Stomach (tissue), 9 donors: ENCODE results near the gene USP48. TPM values are rescaled to one million over a fixed set of nuclear protein-coding genes. Genes with fewer than 3 reads are reported as not detected.
A peak's percentile ranks its signal among the peaks of the same experiment; 100 is the strongest.

ENCODE experiments used
- DNase-seq, 2 donors: peaks; one replicate each; pipeline versions ENCODE4 v3.0.0 to v3.0.0-alpha.2; 2013 to 2019
- H3K27ac ChIP-seq, 5 donors: fragments of 200-600 bp in 4 of 5; sonication (generic) in 4 of 5; one replicate each; pipeline ENCODE4 v1.5.1; 2013 to 2019; ENCODE audit warnings: mild to moderate bottlenecking in 1 of 5, moderate library complexity in 1 of 5
- H3K27me3 ChIP-seq, 3 donors: fragments of 200-600 bp; sonication (generic); one replicate each; pipeline ENCODE4 v1.5.1; 2017 to 2019; ENCODE audit warnings: mixed run types in 1 of 3
- H3K36me3 ChIP-seq, 4 donors: fragments of 200-600 bp; sonication (generic); 1 replicate in 3 of 4; 2 replicates in 1 of 4; pipeline ENCODE4 v1.5.1; 2016 to 2019
- H3K4me1 ChIP-seq, 4 donors: fragments of 200-600 bp; sonication (generic); one replicate each; pipeline ENCODE4 v1.5.1; 2016 to 2019
- H3K4me3 ChIP-seq, 4 donors: fragments of 200-600 bp; sonication (generic) in 3 of 4; one replicate each; pipeline ENCODE4 v1.5.1; 2016 to 2019; ENCODE audit warnings: mild to moderate bottlenecking in 1 of 4
- H3K9me3 ChIP-seq, 4 donors: fragments of 200-600 bp; sonication (generic); one replicate each; pipeline ENCODE4 v1.5.1; 2016 to 2019
- CTCF ChIP-seq, 7 experiments: fragments of 450-650 bp in 4 of 7; fragments of 200-600 bp in 3 of 7; sonication (generic) in 3 of 7; IDR thresholded peaks; one replicate each; pipeline ENCODE4 v1.5.1; 2016 to 2019; ENCODE audit warnings: antibody characterized with exemption in 7 of 7, control low read depth in 2 of 7, mild to moderate bottlenecking in 1 of 7
- EP300 ChIP-seq: sonication (generic); formaldehyde crosslinking; IDR thresholded peaks from one replicate; pipeline ENCODE4 v1.6.1; 2017; ENCODE audit warnings: antibody characterized with exemption
- POLR2A ChIP-seq, 4 donors: fragments of 450-650 bp; IDR thresholded peaks; one replicate each; pipeline ENCODE4 v1.6.1; 2016; ENCODE audit warnings: antibody characterized with exemption in 4 of 4, control low read depth in 2 of 4, mild to moderate bottlenecking in 1 of 4, moderate library complexity in 1 of 4
- POLR2AphosphoS5 ChIP-seq, 3 donors: sonication (generic); formaldehyde crosslinking; IDR thresholded peaks; one replicate each; pipeline ENCODE4 v1.6.1; 2016; ENCODE audit warnings: antibody characterized with exemption in 3 of 3
- WGBS, 5 donors: extraction: QIAGEN DNeasy Blood & Tissue Kit in 3 of 5; methylation state at CpG; one replicate each; pipeline versions ENCODE4 v1.1.5 to v1.1.7; 2013 to 2018; 5-methylcytosine and 5-hydroxymethylcytosine counted together
- intact Hi-C: fragments of 100-400 bp; cut with DNase I; formaldehyde crosslinking; loops from one replicate; pipeline ENCODE4 v1.15.1; 2023; ENCODE audit warnings: low total_unique reads
- polyA plus RNA-seq, 3 donors: library from polyadenylated mRNA; stranded (reverse); fragments of 200-250 nt; gene quantifications; one replicate each; pipeline ENCODE4 v1.2.3, GENCODE V29; 2013
- total RNA-seq, 5 donors: library from RNA; depleted of rRNA; stranded (reverse); fragments of >200 nt; gene quantifications; one replicate each; pipeline versions ENCODE4 v1.1.0 to v1.2.3, GENCODE V29; 2014 to 2016
- donor health status: healthy with polysubstance abuse.
- donor health status: Bipolar disorder and iron deficiency.
- donor health status: healthy.

Gene USP48
- total and polyA plus RNA-seq, 8 donors = 12.7 to 144 (median 78.7) TPM

- Histone ChIP-seq H3K27ac (no peak overlapping the region), H3K9me3 (no peaks in the 10 kb centered on the region), H3K27me3 (peaks cover 0 to 77% (median 23%) of the 10 kb centered on the region in 3 donors), H3K4me3 (no peak overlapping the region), H3K4me1 (peaks cover 5 to 24% (median 11%) of the 10 kb centered on the region in 4 donors), H3K36me3 (no peaks in the 10 kb centered on the region)
- TF ChIP-seq CTCF (IDR thresholded peaks at IDR 0.05) (no peak), POLR2AphosphoS5 (IDR thresholded peaks at IDR 0.05) (no peak), POLR2A (IDR thresholded peaks at IDR 0.05) (no peak), EP300 (no peak)
- 66 to 87% (median 82%) methylated on average over 5 to 6 of the region's 6 CpGs for WGBS, 5 donors
- intact Hi-C loops = no loop called here
- peak in 1 of 2 donors; percentile 10 for DNase-seq
These were observed 120.3 kb downstream of the USP48 start for GRCh38 chr1:21662426-21663247.

DNA sequence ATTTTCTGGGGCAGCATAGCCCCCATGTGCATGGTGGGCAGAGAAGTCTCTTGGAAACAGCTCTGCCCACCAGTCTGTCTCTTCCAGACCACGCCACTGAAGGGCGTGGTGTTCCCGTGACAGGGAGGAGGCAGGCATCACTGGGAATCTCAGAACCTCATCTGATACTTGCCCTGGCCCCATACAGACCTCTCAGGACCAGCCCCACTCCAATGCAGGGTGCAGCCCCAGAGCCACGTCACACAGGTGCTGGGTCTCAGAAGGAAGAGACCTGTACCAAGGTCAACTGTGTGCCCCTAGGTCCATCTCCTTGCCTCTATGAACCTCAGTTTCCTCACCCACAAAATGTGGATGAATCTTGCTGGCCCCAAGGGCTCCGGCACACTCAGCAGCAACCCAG is 121.1 kb downstream of the USP48 start:
- H3K9me3 ChIP-seq = no peaks in the 10 kb centered on the region
- no peak overlapping the region for H3K27ac ChIP-seq
- no peak for DNase-seq
- TF ChIP-seq POLR2AphosphoS5 (IDR thresholded peaks at IDR 0.05) = no peak
- H3K4me1 ChIP-seq = peaks cover 5 to 17% (median 8%) of the 10 kb centered on the region in 4 donors
- WGBS, 5 donors = 68 to 81% (median 75%) methylated on average over 4 to 5 of the region's 5 CpGs
- no peak overlapping the region for H3K4me3 ChIP-seq
- peaks cover 0 to 69% (median 15%) of the 10 kb centered on the region in 3 donors for H3K27me3 ChIP-seq
- H3K36me3 ChIP-seq = no peaks in the 10 kb centered on the region
- intact Hi-C loops = no loop called here

DNA sequence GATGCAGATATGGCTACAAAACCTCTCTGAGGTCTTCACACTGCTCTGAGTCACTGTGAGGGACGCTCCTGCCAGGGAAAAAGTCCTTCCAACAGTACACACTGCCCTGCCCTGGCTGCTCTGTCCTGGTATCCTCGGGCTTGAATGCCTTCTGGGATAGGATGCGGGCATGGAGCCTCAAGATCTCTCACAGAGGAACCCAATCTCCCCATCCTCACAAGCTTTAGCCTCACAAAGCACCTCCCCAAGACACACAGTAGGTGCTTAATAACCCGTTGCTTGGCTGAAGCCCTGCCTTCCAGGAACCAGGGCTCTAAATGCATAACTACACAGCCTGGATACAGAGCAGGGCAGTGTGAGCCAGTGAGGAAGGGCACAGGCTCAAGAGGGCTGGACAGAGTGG is 123.0 kb downstream of the USP48 start:
- H3K9me3 ChIP-seq = no peaks in the 10 kb centered on the region
- TF ChIP-seq POLR2AphosphoS5 (IDR thresholded peaks at IDR 0.05) = no peak
- no peak for TF ChIP-seq EP300
- TF ChIP-seq POLR2A (IDR thresholded peaks at IDR 0.05) = no peak
- no peak for TF ChIP-seq CTCF (IDR thresholded peaks at IDR 0.05)
- no peak for DNase-seq
- WGBS, 5 donors = 33 to 49% (median 44%) methylated on average over 3 to 4 of the region's 4 CpGs
- no peaks in the 10 kb centered on the region for H3K36me3 ChIP-seq
- peaks cover 5 to 20% (median 10%) of the 10 kb centered on the region in 4 donors for H3K4me1 ChIP-seq
- intact Hi-C loops = loop anchor here (10.0 kb wide), 1 partner anchor 145 kb away; no protein-coding TSS in a partner anchor
- H3K27me3 ChIP-seq = peaks cover 0 to 50% (median 8%) of the 10 kb centered on the region in 3 donors
- H3K4me3 ChIP-seq = no peak overlapping the region
- H3K27ac ChIP-seq = no peak overlapping the region

DNA sequence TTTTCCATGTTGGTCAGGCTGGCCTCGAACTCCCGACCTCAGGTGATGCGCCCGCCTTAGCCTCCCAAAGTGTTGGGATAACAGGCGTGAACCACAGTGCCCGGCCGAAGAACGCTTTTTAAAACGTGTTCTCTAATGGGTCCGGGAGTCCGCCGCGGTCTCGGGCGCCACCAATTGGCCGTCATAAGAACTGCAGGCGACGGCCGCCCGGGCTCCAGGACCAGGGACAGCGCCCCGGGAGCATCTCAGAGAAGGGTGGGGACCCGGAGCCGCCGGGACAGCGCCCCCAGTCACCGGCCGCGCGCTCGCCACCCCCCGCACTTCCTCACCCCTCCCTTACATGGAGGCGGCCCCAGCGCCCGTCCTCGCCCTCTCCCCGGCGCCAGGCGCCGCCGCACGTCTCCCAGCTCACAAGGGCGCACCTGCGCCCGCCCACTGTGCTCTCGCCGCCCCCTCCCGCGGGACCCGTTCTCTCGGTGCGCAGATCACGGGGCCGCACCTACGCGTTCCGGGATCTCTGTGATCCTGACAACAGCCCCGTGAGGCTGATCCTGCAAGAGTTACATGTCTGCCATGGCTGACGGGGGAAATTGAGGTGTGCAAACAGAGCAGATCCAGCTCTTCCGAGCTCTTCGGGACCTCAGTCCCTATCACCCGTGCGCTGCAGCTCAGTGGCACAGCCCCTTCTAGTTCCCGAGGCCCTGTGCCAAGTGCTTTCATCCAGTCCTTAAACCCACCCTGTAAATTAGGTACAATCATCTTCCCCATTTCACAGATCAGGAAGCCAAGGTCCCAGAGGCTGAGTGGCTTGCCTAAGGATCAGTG is 123.6 kb downstream of the USP48 start:
- peak overlapping the region in 3 of 4 donors; percentile 10 to 25 (median 14) for H3K4me3 ChIP-seq
- 0 to 6% (median 1%) methylated on average over 23 to 64 of the region's 64 CpGs for WGBS, 5 donors

More for the DNA sequence above, 123.6 kb downstream of the USP48 start:
- Histone ChIP-seq H3K9me3 (no peaks in the 10 kb centered on the region), H3K27me3 (peaks cover 0 to 49% (median 8%) of the 10 kb centered on the region in 3 donors), H3K4me1 (peaks cover 5 to 20% (median 10%) of the 10 kb centered on the region in 4 donors), H3K27ac (no peak overlapping the region), H3K36me3 (no peaks in the 10 kb centered on the region)
- TF ChIP-seq POLR2AphosphoS5 (IDR thresholded peaks at IDR 0.05) (peak in 1 of 3 donors; percentile 34), CTCF (IDR thresholded peaks at IDR 0.05) (peak in 5 of 7 experiments; percentile 90 to 97 (median 96)), EP300 (no peak), POLR2A (IDR thresholded peaks at IDR 0.05) (no peak)
- intact Hi-C loops = loop anchor here (10.0 kb wide), 1 partner anchor 145 kb away; no protein-coding TSS in a partner anchor
- DNase-seq = peak; percentile 88 to 94
